AG09309 (cell line): Measurements from ENCODE around the gene ATL3.
"Not testable (repeated sequence)": the region's sequence is repeated elsewhere in the genome, so short reads cannot be mapped to it uniquely, and the experiment has no call there.

Experiments
- DNase-seq: peaks from one replicate; pipeline ENCODE4 v3.0.0-alpha.2; 2010; ENCODE audit warnings: low read depth
- H3K4me3 ChIP-seq: 2 replicates; pipeline ENCODE4 v1.5.1; 2011; ENCODE audit warnings: mild to moderate bottlenecking, low read depth, low read length, moderate library complexity; ENCODE audit not compliant: control insufficient read depth
- TF ChIP-seq, protein P1 (sequence below): IDR thresholded peaks from 2 replicates; pipeline ENCODE4 v1.5.1; 2011; ENCODE audit warnings: mild to moderate bottlenecking, low read depth, low read length, inconsistent platforms; ENCODE audit not compliant: insufficient read depth, control insufficient read depth; ENCODE audit errors: missing control alignments

ATL3 gene

DNA sequence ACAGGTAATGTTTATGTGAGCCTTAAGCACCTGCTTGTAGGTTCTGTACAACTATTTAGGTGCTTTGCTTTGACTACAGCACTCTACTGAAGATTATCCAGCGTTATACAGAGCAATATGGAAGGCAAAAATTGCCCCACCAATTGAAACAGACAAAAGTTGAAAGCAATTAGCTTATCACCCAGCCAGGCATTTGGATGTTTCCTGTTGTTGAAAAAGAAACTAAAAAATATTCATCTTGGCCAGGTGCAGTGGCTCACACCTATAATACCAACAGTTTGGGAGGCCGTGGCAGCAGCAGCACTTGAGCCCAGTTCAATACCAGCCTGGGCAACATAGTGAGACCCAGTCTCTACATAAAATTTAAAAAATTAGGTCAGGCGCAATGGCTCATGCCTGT lies 18.5 kb downstream of the ATL3 start:
- H3K4me3 ChIP-seq = no peak overlapping the region
- no peak for DNase-seq
- TF ChIP-seq, protein P1, sequence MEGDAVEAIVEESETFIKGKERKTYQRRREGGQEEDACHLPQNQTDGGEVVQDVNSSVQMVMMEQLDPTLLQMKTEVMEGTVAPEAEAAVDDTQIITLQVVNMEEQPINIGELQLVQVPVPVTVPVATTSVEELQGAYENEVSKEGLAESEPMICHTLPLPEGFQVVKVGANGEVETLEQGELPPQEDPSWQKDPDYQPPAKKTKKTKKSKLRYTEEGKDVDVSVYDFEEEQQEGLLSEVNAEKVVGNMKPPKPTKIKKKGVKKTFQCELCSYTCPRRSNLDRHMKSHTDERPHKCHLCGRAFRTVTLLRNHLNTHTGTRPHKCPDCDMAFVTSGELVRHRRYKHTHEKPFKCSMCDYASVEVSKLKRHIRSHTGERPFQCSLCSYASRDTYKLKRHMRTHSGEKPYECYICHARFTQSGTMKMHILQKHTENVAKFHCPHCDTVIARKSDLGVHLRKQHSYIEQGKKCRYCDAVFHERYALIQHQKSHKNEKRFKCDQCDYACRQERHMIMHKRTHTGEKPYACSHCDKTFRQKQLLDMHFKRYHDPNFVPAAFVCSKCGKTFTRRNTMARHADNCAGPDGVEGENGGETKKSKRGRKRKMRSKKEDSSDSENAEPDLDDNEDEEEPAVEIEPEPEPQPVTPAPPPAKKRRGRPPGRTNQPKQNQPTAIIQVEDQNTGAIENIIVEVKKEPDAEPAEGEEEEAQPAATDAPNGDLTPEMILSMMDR = no peak

DNA sequence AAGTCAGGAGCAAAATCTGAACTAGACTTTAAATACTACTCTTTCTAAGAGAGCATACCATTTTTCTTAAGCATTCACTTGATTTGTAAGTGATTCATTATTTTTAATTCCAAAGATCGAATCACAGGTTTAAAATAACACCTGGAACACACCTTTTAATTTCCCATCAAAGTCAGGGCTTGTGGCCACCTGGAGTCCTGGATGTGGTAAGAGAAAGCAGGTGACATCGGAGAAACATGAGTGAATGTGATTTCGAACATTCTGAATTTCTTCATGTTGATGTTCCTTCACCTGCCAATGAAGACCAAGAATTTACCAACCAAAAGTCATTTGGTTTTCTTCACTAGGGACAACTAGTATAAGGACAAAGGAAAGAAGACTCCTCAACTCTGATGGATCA lies 28.0 kb downstream of the ATL3 start:
- no peak for DNase-seq
- TF ChIP-seq, protein P1 = no peak
- H3K4me3 ChIP-seq = no peak overlapping the region

GRCh38 chr11:63641727-63642126 lies 29.4 kb downstream of the ATL3 start:
- peak; percentile 16 for DNase-seq
- H3K4me3 ChIP-seq = no peak overlapping the region
- TF ChIP-seq, protein P1 = peak; percentile 14

DNA sequence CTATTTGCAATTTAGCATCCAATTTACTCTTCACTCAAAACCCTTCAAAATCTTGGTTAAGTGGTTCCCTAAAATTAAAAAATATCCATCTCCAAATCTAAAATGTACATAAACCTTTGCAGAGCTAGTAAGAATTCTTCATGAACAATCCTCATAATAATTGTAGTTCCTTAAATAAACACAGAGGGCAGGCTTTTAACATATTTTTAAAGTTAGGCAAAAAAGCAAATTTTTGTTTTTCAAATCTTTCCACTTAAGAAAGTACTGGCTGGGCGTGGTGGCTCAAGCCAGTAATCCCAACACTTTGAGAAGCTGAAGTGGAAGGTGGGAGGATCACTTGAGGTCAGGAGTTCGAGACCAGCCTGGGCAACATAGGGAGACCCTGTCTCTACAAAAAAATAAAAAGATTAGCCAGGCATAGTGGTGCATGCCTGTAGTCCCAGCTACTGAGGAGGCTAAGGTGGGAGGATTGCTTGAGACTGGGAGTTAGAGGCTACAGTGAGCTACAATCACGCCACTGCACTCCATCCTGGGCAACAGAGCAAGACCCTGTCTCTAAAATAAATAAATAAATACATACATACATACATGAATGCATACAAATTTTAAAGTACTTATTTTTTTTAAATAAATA lies 31.9 kb downstream of the ATL3 start:
- H3K4me3 ChIP-seq = no peak overlapping the region
- TF ChIP-seq, protein P1 = peak; percentile 24
- peak; percentile 14 for DNase-seq

GRCh38 chr11:63638436-63638835 lies 32.7 kb downstream of the ATL3 start:
- DNase-seq, H3K4me3 ChIP-seq: not testable (repeated sequence)

DNA sequence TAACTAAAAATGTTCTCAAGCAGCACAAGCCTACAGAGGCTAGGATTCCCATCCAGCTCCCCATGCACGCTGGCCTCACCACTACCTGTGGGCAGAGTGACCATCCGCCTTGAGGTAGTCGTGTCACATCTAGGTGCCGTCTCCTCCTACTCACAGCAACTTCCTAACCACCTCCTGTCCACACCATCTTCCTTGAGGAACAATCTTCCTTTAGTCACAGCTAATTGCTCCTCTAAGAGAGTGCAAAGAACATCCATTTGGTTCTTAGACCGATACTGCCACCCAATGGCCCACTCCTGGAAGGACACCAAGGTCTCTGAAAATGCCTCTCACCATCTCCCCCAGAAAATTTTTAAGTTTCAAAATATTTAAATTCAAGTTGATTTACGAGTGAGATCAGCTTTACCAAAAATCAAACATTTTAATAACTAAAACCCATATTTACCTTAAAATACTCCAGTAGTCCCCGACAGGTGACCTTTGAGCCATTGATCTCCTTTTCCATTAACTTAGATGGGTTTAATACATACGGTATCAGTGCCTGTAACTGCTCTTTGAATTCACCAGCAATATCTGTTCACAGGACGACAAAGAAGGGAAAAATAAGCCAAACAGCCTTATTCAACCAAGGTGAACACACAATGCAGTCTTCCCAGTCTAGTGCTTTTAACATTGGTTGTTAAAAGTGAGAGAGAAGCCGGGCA lies 35.3 kb downstream of the ATL3 start:
- no peak overlapping the region for H3K4me3 ChIP-seq
- no peak for DNase-seq
- TF ChIP-seq, protein P1 = peak; percentile 76

DNA sequence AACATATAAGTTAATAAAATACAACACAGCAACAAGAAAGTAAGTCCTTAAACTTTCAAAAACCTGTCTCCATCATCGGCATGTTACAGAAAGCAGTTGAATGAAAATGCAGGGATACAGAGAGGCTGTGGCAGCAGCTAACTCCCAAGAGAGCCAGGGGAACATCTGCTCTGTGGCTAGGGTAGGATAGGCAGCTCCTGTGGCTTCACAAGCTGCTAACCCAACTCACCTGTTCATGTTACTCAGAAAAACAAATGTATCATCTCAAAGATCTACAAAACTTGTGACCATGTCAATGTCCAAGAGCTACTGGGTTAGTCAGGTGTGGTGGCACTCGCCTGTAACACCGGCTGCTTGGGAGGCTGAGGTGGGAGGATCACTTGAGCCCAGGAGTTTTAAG lies 41.8 kb downstream of the ATL3 start:
- DNase-seq = no peak
- TF ChIP-seq, protein P1 = no peak
- H3K4me3 ChIP-seq = no peak overlapping the region
